Neural progenitor cell (in vitro differentiated cells): ENCODE data around the gene KRTAP25-1. TPM values are rescaled to one million over a fixed set of nuclear protein-coding genes. Genes with fewer than 3 reads are reported as not detected.
A peak's percentile ranks its signal among the peaks of the same experiment; 100 is the strongest.

Source experiments
- DNase-seq: peaks from one replicate; pipeline ENCODE4 v3.0.0-alpha.2; 2016; ENCODE audit warnings: low spot score
- H2AFZ ChIP-seq: fragments of 200-600 bp; sonication (generic); replicated peaks from 2 replicates; pipeline ENCODE4 v1.6.1; 2016; ENCODE audit warnings: antibody characterized with exemption
- H3F3A ChIP-seq: fragments of 200-600 bp; sonication (generic); 2 replicates; pipeline ENCODE4 v1.6.1; 2016; ENCODE audit warnings: antibody characterized with exemption, low read depth
- H3K27ac ChIP-seq: fragments of 200-600 bp; sonication (generic); 2 replicates; pipeline ENCODE4 v1.5.1; 2016; ENCODE audit warnings: mild to moderate bottlenecking
- H3K27me3 ChIP-seq: fragments of 200-600 bp; sonication (generic); 2 replicates; pipeline ENCODE4 v1.6.1; 2016; ENCODE audit warnings: mild to moderate bottlenecking, moderate library complexity
- H3K36me3 ChIP-seq: fragments of 200-600 bp; sonication (generic); 2 replicates; pipeline ENCODE4 v1.5.1; 2016
- H3K4me1 ChIP-seq: fragments of 200-600 bp; sonication (generic); 2 replicates; pipeline ENCODE4 v1.6.1; 2016; ENCODE audit warnings: mixed run types
- H3K4me2 ChIP-seq: fragments of 200-600 bp; sonication (generic); 2 replicates; pipeline ENCODE4 v1.6.1; 2016
- H3K4me3 ChIP-seq: fragments of 200-600 bp; sonication (generic); 2 replicates; pipeline ENCODE4 v1.5.1; 2016
- H3K79me2 ChIP-seq: fragments of 200-600 bp; sonication (generic); 2 replicates; pipeline ENCODE4 v1.6.1; 2016; ENCODE audit warnings: low read depth
- H3K9ac ChIP-seq: fragments of 200-600 bp; sonication (generic); 2 replicates; pipeline ENCODE4 v1.6.1; 2016
- H3K9me3 ChIP-seq: fragments of 200-600 bp; sonication (generic); 2 replicates; pipeline ENCODE4 v1.5.1; 2016; ENCODE audit warnings: low read depth
- H4K20me1 ChIP-seq: fragments of 200-600 bp; sonication (generic); 2 replicates; pipeline ENCODE4 v1.6.1; 2016; ENCODE audit warnings: low read depth
- H3K27ac Mint-ChIP-seq: 3 replicates; pipeline ENCODE4 v1.8.0; 2021; ENCODE audit warnings: mixed read lengths
- H3K27me3 Mint-ChIP-seq: 2 replicates; pipeline ENCODE4 v1.8.0; 2022; ENCODE audit warnings: low read depth, mild to moderate bottlenecking, inconsistent platforms, moderate library complexity, mixed read lengths; ENCODE audit not compliant: insufficient read depth
- H3K36me3 Mint-ChIP-seq: 3 replicates; pipeline ENCODE4 v1.8.0; 2021; ENCODE audit warnings: mixed read lengths
- H3K4me1 Mint-ChIP-seq: 3 replicates; pipeline ENCODE4 v1.8.0; 2021; ENCODE audit warnings: mixed read lengths
- H3K4me3 Mint-ChIP-seq: 3 replicates; pipeline ENCODE4 v1.8.0; 2021; ENCODE audit warnings: mild to moderate bottlenecking, moderate library complexity, mixed read lengths
- H3K9me3 Mint-ChIP-seq: 3 replicates; pipeline ENCODE4 v1.8.0; 2020; ENCODE audit warnings: mixed read lengths
- CTCF ChIP-seq: fragments of 200-600 bp; sonication (generic); IDR thresholded peaks from 2 replicates; pipeline ENCODE4 v1.5.1; 2017; ENCODE audit warnings: antibody characterized with exemption, mild to moderate bottlenecking
- EZH2 ChIP-seq: fragments of 200-600 bp; sonication (generic); IDR thresholded peaks from 2 replicates; pipeline ENCODE4 v1.6.1; 2017; ENCODE audit warnings: antibody characterized with exemption, mild to moderate bottlenecking, moderate library complexity
- EZH2phosphoT487 ChIP-seq: fragments of 200-600 bp; sonication (generic); IDR thresholded peaks from 2 replicates; pipeline ENCODE4 v1.6.1; 2017; ENCODE audit warnings: antibody characterized with exemption
- total RNA-seq: library from RNA; depleted of rRNA; stranded (reverse); fragments of >200 nt; gene quantifications from 2 replicates; pipeline ENCODE4 v1.2.3, GENCODE V29; 2015; ENCODE audit warnings: low replicate concordance

Gene KRTAP25-1
- total RNA-seq, 1 donor from 2014 or later = not detected

- no peaks in the 10 kb centered on the region for H3K36me3 ChIP-seq
- H4K20me1 ChIP-seq = no peaks in the 10 kb centered on the region
- H2AFZ ChIP-seq = no peak within 1 kb of the TSS
- H3K4me1 ChIP-seq = no peaks in the 10 kb centered on the region
- H3K27ac Mint-ChIP-seq = peak within 1 kb of the TSS; percentile 78
- H3K36me3 Mint-ChIP-seq = no peaks in the 10 kb centered on the region
- H3K79me2 ChIP-seq = no peaks in the 10 kb centered on the region
- no peaks in the 10 kb centered on the region for H3K9me3 ChIP-seq
- no peak within 1 kb of the TSS for H3K4me3 Mint-ChIP-seq
- no peaks in the 10 kb centered on the region for H3K4me1 Mint-ChIP-seq
- no peaks in the 10 kb centered on the region for H3F3A ChIP-seq
- no peak within 1 kb of the TSS for H3K9ac ChIP-seq
- no peak within 1 kb of the TSS for H3K4me2 ChIP-seq
- peaks cover 2% of the 10 kb centered on the region for H3K27me3 Mint-ChIP-seq
- H3K27me3 ChIP-seq = no peaks in the 10 kb centered on the region
- no peak within 1 kb of the TSS for H3K4me3 ChIP-seq
- H3K27ac ChIP-seq = no peak within 1 kb of the TSS
- TF ChIP-seq EZH2 = no peak
- no peak for TF ChIP-seq CTCF
- TF ChIP-seq EZH2phosphoT487 = no peak
- H3K9me3 Mint-ChIP-seq = no peaks in the 10 kb centered on the region
- no peak for DNase-seq
Measured at GRCh38 chr21:30337276-30337744, 48.0 kb upstream of the KRTAP25-1 start, which contains the start of gene KRTAP27-1. Gene KRTAP27-1, minus strand, starts transcription at chr21:30337694. Its CDS starts 26 bp downstream, at chr21:30337668.

- H2AFZ ChIP-seq = no peak overlapping the region
- H3K4me2 ChIP-seq = no peak overlapping the region
- Mint-ChIP-seq H3K36me3 (no peaks in the 10 kb centered on the region), H3K4me3 (no peak overlapping the region), H3K27ac (no peak overlapping the region), H3K9me3 (no peaks in the 10 kb centered on the region), H3K27me3 (peaks cover 2% of the 10 kb centered on the region), H3K4me1 (no peaks in the 10 kb centered on the region)
- no peaks in the 10 kb centered on the region for H3K79me2 ChIP-seq
- no peaks in the 10 kb centered on the region for H3K4me1 ChIP-seq
- no peak overlapping the region for H3K9ac ChIP-seq
- no peak for TF ChIP-seq EZH2phosphoT487
- H3K36me3 ChIP-seq = no peaks in the 10 kb centered on the region
- H3K4me3 ChIP-seq = no peak overlapping the region
- no peak for DNase-seq
- no peak overlapping the region for H3K27ac ChIP-seq
- H3K9me3 ChIP-seq = no peaks in the 10 kb centered on the region
- no peaks in the 10 kb centered on the region for H3K27me3 ChIP-seq
- no peaks in the 10 kb centered on the region for H4K20me1 ChIP-seq
- no peaks in the 10 kb centered on the region for H3F3A ChIP-seq
Measured at GRCh38 chr21:30336596-30336995, 47.3 kb upstream of the KRTAP25-1 start.

GRCh38 chr21:30333736-30334135, 44.4 kb upstream of the KRTAP25-1 start:
- Histone ChIP-seq H3K4me3 (no peak overlapping the region), H3K27ac (no peak overlapping the region), H3K4me2 (no peak overlapping the region), H4K20me1 (no peaks in the 10 kb centered on the region), H3K79me2 (no peaks in the 10 kb centered on the region), H3F3A (no peaks in the 10 kb centered on the region), H3K4me1 (no peaks in the 10 kb centered on the region), H3K36me3 (no peaks in the 10 kb centered on the region), H2AFZ (no peak overlapping the region), H3K9ac (no peak overlapping the region), H3K27me3 (no peaks in the 10 kb centered on the region), H3K9me3 (no peaks in the 10 kb centered on the region)
- Mint-ChIP-seq H3K36me3 (no peaks in the 10 kb centered on the region), H3K27me3 (peaks cover 2% of the 10 kb centered on the region), H3K4me1 (no peaks in the 10 kb centered on the region), H3K4me3 (no peak overlapping the region), H3K9me3 (no peaks in the 10 kb centered on the region), H3K27ac (no peak overlapping the region)
- no peak for DNase-seq
- TF ChIP-seq CTCF (no peak), EZH2 (no peak), EZH2phosphoT487 (no peak)

GRCh38 chr21:30332681-30333080, 43.4 kb upstream of the KRTAP25-1 start:
- H3K4me3 Mint-ChIP-seq = no peak overlapping the region
- no peak overlapping the region for H3K4me3 ChIP-seq
- no peaks in the 10 kb centered on the region for H3K9me3 Mint-ChIP-seq
- H3K36me3 Mint-ChIP-seq = no peaks in the 10 kb centered on the region
- H3K27me3 Mint-ChIP-seq = peaks cover 2% of the 10 kb centered on the region
- no peaks in the 10 kb centered on the region for H3K79me2 ChIP-seq
- H3K27ac ChIP-seq = no peak overlapping the region
- no peaks in the 10 kb centered on the region for H3K27me3 ChIP-seq
- H3K36me3 ChIP-seq = no peaks in the 10 kb centered on the region
- no peak overlapping the region for H3K9ac ChIP-seq
- H3K9me3 ChIP-seq = no peaks in the 10 kb centered on the region
- no peaks in the 10 kb centered on the region for H3K4me1 ChIP-seq
- TF ChIP-seq EZH2 = no peak
- no peak for TF ChIP-seq CTCF
- no peak for TF ChIP-seq EZH2phosphoT487
- no peak overlapping the region for H3K27ac Mint-ChIP-seq
- H2AFZ ChIP-seq = no peak overlapping the region
- H3K4me1 Mint-ChIP-seq = no peaks in the 10 kb centered on the region
- no peaks in the 10 kb centered on the region for H3F3A ChIP-seq
- no peak for DNase-seq
- H4K20me1 ChIP-seq = no peaks in the 10 kb centered on the region
- no peak overlapping the region for H3K4me2 ChIP-seq
